ENCODE data around the gene GMDS.

DNA sequence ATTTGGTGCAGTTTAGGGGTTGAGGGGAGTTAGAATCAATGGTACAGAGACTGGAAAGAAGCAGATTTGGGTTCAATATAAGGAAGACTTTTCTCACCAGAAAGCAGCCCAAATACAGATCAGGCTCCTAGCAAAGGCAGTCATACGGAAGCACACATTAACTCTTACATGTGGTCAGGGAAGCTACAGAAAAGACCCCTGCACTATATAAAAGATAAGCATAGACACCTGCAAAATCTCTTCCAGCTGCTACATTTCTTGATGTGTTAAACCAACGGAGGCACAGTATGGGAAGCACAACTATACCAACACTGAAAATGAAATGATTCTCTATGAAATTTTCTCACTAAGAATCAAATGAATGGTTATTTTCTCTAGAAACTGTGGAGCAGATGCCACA lies 150.8 kb downstream of the GMDS start:
- TF ChIP-seq, protein P1, sequence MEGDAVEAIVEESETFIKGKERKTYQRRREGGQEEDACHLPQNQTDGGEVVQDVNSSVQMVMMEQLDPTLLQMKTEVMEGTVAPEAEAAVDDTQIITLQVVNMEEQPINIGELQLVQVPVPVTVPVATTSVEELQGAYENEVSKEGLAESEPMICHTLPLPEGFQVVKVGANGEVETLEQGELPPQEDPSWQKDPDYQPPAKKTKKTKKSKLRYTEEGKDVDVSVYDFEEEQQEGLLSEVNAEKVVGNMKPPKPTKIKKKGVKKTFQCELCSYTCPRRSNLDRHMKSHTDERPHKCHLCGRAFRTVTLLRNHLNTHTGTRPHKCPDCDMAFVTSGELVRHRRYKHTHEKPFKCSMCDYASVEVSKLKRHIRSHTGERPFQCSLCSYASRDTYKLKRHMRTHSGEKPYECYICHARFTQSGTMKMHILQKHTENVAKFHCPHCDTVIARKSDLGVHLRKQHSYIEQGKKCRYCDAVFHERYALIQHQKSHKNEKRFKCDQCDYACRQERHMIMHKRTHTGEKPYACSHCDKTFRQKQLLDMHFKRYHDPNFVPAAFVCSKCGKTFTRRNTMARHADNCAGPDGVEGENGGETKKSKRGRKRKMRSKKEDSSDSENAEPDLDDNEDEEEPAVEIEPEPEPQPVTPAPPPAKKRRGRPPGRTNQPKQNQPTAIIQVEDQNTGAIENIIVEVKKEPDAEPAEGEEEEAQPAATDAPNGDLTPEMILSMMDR (conservative IDR thresholded peaks at IDR 0.05; ENCODE audit: low read depth, low read length): no peak
- TF ChIP-seq, protein P2, sequence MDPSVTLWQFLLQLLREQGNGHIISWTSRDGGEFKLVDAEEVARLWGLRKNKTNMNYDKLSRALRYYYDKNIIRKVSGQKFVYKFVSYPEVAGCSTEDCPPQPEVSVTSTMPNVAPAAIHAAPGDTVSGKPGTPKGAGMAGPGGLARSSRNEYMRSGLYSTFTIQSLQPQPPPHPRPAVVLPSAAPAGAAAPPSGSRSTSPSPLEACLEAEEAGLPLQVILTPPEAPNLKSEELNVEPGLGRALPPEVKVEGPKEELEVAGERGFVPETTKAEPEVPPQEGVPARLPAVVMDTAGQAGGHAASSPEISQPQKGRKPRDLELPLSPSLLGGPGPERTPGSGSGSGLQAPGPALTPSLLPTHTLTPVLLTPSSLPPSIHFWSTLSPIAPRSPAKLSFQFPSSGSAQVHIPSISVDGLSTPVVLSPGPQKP (IDR thresholded peaks at IDR 0.05; ENCODE audit: borderline replicate concordance, low read depth, low read length): no peak
- TF ChIP-seq POLR2A (IDR thresholded peaks at IDR 0.05; ENCODE audit: low read depth, low read length): no peak
- no peak for TF ChIP-seq MAFK (IDR thresholded peaks at IDR 0.05; ENCODE audit: low read depth, low read length)
- TF ChIP-seq NFE2L2 (IDR thresholded peaks at IDR 0.05; ENCODE audit: low read depth, low read length): no peak
- TF ChIP-seq CHD1 (IDR thresholded peaks at IDR 0.05; ENCODE audit: low read depth, low read length): no peak
- no peak for TF ChIP-seq RAD21 (IDR thresholded peaks at IDR 0.05; ENCODE audit: low read length)
- no peak for TF ChIP-seq RCOR1 (IDR thresholded peaks at IDR 0.05; ENCODE audit: insufficient replicate concordance, low read length)
- no peak for TF ChIP-seq MXI1 (IDR thresholded peaks at IDR 0.05; ENCODE audit: borderline replicate concordance, low read depth, low read length)
- TF ChIP-seq FOS (IDR thresholded peaks at IDR 0.05; ENCODE audit: low read depth, low read length): no peak
- no peak for TF ChIP-seq RFX5 (IDR thresholded peaks at IDR 0.05; ENCODE audit: low read depth, low read length)
